IPS DF 4.7 (cell line): ENCODE results near the gene MTOR.
"Not testable (repeated sequence)": the region's sequence is repeated elsewhere in the genome, so short reads cannot be mapped to it uniquely, and the experiment has no call there.

ENCODE experiments used
- DNase-seq: peaks from one replicate; pipeline ENCODE4 v3.0.0-alpha.2; 2013; ENCODE audit warnings: low spot score; ENCODE audit errors: extremely low read depth

MTOR gene

DNA sequence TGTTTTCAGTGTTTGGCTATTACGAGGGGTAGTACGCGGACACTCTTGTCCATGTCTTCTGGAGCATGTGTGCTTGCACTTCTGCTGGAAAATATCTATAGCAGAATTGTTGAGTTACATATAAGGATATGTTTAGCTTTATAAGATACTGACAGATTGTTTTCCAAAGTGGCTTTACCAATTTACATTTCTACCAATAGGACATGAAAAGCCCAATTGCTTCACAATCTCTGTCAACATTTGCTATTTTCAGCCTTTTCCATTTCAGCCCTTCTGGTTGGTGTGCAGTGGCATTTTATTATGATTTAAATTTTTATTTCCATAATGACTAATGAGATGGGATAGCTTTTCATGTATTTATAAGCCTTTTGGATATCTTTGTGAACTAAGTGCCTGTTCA, 79.5 kb downstream of the MTOR start:
- no peak for DNase-seq

DNA sequence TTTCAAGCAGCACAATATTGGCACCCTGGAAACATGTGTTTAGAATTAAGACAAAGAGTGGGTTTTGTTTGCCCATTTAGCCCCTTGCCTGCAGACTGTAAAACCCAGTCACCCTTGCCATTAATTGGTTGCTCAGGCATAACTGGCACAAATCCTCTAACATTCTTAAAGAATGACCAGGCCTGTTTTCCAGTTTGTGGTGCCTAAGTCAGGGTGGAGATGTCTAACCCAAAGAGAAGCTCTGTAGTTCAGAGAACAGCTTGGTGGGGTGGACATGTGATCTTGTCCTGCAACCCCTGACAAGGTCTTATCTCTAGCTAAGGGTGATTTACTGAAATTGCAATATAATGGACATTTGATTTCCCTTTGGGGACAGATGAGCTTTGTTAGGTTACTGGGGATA, 82.0 kb downstream of the MTOR start:
- DNase-seq, result no peak

DNA sequence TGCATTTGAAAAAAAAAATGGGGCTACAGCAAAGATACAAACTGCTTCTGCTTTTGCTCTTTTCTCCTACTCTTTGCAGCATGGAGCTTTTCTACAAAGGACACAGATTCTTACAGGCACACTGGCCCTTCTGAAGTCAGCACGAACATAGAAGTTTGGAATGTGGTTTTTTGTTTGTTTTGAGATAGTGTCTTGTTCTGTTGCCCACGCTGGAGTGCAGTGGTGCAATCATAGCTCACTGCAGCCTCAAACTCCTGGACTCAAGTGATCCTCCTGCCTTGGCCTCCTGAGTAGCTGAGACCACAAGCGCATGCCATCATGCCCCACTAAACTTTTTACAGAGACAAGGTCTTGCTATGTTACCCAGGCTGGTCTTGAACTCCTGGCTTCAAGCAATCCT, 82.6 kb downstream of the MTOR start:
- DNase-seq, result not testable (repeated sequence)

DNA sequence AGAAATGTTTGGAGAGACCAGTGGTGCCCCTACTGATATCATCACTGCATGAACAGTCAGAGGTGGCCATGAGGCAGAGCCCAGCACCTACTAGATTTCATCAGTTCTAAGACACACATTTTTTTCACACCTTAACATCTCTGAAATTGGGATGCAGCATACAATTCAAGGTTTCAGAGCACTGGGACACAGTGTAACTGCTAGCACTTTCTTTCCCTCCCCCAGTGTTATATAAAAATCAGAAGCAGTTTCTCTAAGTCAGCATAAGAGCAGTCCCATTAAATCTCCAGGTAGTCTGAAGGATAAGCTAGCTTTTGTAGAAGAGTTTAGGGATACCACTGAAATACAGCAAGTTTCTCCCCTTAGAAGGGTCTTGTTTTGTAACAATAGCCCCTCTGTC, 83.2 kb downstream of the MTOR start:
- no peak for DNase-seq

DNA sequence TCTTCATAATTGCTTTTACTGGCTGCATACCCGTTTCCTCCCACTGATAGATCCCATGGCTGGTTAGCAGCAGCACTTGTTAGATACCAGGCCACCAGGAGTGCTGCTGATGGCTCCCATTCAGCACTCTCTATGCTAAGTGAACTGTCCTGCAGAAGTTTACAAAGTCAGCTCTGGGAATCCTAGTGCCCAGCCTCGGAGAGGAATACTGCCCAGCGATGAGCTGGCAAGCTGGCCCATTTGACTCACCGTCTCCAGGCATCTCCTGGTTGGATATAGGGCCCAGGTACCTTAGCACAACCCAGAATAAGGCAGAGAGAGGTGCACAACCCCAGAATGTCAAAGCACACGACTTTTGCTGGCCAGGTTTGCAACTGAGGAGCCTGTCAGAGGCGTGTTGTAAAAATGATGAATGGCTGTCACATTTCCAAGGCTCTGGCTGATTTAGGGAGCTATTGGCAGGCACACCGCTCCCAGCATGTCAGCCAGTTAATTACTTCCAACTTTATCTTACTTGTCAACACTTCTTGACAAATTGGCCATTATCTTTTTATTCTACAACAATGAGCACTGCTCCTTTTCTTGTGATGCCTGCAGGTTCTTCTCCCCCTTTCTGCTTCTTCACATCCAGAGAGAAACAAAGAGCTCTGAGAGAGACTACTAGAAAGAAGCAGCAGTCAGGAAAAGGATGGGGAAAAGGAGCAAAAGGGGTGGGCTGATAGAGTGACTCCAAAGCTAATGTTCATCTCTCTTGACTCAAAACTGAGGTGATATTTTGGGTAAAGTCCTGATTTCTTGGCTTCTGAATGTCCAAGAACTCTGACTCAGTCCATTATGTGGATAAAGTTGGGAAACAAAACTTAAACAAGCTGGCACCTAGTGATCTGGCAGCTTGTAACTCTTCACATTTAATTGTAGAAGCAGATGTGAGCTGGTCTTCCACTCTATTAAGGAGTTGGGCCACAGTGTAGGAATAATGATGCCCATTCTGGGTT, 84.0 kb downstream of the MTOR start:
- no peak for DNase-seq

- DNase-seq, result no peak
These were observed 86.2 kb downstream of the MTOR start for GRCh38 chr1:11176081-11176706.

GRCh38 chr1:11175461-11175860, 86.9 kb downstream of the MTOR start:
- no peak for DNase-seq

DNA sequence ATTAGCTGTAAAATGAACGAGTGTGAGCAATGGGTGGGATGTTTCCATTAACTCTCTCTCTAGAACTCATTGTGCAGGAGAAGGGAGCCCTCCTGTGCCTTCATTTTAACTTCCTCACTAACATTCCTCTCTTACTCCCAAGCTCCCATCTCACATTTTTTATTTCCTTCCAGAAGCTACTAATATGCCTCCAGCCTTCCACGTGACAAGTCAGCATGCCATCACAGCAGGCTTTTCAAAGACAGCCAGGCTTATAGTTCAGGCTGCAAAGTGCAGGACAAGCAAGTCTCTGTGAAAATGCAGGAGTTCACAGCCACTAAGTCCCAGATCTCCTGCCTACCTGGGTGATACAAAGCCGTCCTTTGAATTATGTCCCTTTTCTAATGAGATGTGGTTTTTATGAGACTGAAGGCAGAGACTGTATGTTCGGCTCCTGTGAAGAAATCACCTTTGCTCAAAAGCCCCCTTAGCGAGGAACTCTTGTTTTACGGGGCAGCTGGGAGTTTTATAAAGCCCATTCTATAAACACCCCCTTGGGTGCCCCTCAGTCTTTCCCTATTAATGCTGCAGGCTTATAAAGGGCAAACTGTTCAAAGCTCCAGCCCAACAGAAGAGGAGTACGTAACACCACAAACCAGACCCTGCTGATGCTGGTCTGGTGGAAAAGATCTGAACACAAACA, 87.9 kb downstream of the MTOR start:
- DNase-seq, result no peak

DNA sequence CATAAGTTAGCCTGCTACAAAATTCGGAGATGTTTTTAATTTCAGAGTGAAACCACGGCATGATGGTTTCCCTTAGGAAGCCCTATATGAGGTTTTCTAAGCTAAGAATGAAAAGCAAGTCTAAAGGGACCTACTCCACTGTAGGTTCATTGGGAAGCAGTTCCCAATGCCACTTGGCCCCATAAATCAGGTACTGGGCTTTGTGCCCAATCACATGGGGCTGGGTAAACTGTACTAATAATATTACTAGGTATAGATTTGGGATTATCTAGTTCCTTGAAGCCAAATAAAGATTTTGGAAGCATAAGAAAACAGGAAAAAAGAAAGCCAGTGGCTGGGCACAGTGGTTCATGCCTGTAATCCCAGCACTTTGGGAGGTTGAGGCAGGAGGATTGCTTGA, 92.2 kb downstream of the MTOR start:
- no peak for DNase-seq

DNA sequence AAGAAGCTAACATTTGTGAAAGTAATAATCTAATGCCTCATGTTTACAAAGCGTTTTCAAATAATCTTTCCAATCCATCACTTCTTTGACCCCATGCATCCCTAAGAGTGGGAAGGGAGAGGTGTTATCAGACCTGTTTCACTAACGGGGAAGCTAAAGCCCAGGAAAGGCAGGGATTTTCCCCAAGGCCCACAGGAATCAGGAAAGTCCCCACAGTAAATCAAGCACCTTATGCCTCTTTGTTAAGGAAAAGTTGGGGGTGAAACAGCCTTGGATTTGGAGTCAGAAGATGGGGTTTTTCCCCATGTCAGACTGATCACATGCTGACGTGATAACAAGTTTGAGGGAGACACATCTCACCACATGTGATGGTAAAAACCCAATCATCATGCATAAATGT, 93.1 kb downstream of the MTOR start:
- DNase-seq, result no peak

- DNase-seq, result no peak
These were observed 93.6 kb downstream of the MTOR start for GRCh38 chr1:11168731-11169130.

DNA sequence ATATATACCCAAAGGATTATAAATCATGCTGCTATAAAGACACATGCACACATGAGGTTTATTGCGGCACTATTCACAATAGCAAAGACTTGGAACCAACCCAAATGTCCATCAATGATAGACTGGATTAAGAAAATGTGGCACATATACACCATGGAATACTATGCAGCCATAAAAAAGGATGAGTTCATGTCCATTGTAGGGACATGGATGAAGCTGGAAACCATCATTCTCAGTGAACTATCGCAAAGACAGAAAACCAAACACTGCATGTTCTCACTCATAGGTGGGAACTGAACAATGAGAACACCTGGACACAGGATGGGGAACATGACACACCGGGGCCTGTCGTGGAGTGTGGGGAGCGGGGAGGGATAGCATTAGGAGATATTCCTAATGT, 95.6 kb downstream of the MTOR start:
- DNase-seq, result not testable (repeated sequence)

GRCh38 chr1:11162752-11163151, 99.6 kb downstream of the MTOR start:
- DNase-seq, result not testable (repeated sequence)

DNA sequence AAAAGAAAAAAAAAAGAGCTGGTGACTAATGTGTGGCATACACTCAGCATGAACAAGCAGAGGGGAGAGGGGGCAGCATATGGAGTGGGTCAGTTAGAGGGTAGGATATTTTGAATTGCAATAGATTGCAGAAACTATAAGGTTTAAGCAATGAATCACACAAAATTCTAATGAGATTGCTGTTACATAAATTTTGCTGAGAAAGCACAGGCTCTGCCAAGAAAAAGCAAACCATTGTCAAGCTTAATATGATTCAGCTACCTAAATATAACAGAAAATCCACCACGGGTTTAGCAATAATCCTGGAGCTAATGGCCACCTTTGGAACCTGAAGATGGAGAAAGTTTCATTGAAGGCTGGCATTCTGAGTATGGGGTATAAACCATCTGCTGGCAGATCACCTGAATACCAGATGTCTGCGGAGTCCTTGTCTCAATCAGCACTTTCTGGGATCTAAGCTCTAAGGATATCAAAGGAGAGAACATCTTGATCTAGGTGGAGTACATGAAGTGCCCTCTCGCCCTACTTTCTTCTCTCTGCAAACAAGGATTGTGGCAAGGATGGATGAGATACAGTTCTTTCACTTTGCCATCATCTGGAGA, 103.5 kb downstream of the MTOR start:
- DNase-seq, result no peak

GRCh38 chr1:11158291-11158690, 104.1 kb downstream of the MTOR start:
- DNase-seq, result no peak

- no peak for DNase-seq
These were observed 104.5 kb downstream of the MTOR start for GRCh38 chr1:11157867-11158266.

DNA sequence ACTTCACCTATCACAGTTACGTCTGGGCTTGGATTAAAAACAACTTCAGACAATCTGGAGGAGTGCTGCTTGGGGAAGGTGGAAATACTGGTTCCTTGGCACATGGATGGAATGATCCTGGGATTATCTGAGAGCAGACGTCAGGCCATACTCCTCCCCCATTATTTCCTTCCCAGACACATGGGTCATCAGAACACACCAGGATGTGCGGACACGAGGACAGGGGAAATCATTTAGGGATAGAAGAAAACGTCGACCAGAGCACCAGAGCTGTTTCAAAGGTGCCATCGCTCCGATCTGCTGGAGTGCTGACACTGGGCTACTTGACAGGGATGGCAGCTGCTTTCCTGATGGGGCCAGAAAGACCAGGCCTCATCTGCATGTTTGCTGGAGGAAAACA, 105.0 kb downstream of the MTOR start:
- no peak for DNase-seq

- no peak for DNase-seq
These were observed 105.4 kb downstream of the MTOR start for GRCh38 chr1:11156963-11157362.

DNA sequence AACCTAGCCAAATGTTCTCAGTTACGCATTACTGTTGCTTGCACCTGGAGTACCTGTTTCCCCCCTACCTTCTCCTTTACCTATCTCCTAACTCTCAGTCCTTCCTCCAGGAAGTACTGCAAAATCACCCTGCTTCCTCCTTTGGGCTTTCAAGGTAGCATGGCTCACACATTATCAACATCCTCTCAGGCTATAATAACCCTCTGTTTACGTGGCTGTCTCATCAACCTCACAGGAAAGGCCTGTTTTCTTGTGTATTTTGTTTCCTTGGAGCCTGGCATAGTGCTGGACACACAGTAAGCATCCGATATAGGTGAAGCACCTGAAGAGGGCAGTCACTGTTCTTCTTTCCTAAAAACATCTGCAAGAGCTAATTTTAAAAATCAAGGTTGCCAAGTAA, 105.9 kb downstream of the MTOR start:
- DNase-seq, result no peak

DNA sequence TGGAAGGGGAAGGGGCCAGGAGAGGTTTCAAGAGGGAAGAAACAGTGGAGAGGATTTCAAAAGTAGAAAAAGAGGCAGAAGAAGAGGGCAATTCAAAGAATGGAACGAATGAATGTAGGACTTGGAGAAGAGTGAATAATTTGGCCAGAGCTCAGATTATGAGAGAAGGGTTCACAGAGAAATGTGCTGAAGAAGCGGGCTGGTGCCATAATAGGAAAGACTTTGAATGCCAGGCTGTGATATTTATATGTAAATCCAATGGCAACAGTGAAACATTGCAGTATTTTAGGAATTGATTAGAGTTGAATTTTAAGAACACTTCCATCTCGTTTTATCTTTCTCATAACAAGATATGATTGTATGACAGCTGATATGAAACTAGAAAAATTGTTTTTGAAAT, 109.2 kb downstream of the MTOR start:
- DNase-seq, result no peak

DNA sequence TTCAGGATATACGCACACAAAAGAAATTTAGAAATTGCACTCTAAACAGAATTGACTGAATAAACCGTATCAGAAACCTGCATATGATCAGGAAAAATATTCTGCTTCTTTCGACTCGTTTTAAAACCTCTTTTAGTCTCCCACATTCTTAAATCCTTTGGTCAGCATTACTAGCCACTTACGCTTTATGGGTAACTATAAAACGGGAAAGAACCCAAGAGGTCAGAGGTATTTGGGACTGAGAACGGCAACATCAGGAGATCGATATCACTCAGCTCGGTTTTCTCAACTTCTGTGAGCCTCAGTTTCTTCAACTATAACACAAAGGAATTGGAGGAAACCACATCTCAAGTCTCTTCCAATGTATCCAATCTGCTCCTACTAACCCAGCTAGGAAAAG, 109.6 kb downstream of the MTOR start:
- no peak for DNase-seq
